Natural killer cell treated with Interleukin-12 subunit alpha and Interleukin-12 subunit beta and Interleukin-15 and Interleukin-18, amount 100 ng/mL, for 72 hours (primary cell): ENCODE results near the gene PLIN3. TPM values are rescaled to one million over a fixed set of nuclear protein-coding genes. Genes with fewer than 3 reads are reported as not detected.
"Not testable (repeated sequence)": the region's sequence is repeated elsewhere in the genome, so short reads cannot be mapped to it uniquely, and the experiment has no call there.

Experiments
- ATAC-seq, 2 donors: fragments of 150-1000 bp; cut with Tn5 transposase in 1 of 2; sonication (Bioruptor Pico), chemical (Tn5 transposase) in 1 of 2; 2 replicates each; pipeline ENCODE4 v1.10.0; 2021
- DNase-seq: peaks from one replicate; pipeline ENCODE4 v3.0.0; 2022; ENCODE audit warnings: low spot score
- H3K27ac Mint-ChIP-seq, 2 donors: 1 replicate in 1 of 2; 2 replicates in 1 of 2; pipeline ENCODE4 v1.8.0; 2022; ENCODE audit warnings: mixed read lengths in 2 of 2, mild to moderate bottlenecking in 1 of 2, moderate library complexity in 1 of 2
- H3K27me3 Mint-ChIP-seq, 2 donors: 1 replicate in 1 of 2; 2 replicates in 1 of 2; pipeline ENCODE4 v1.8.0; 2022; ENCODE audit warnings: mixed read lengths in 2 of 2
- H3K36me3 Mint-ChIP-seq: one replicate; pipeline ENCODE4 v1.8.0; 2022; ENCODE audit warnings: mixed read lengths
- H3K4me1 Mint-ChIP-seq, 2 donors: 1 replicate in 1 of 2; 2 replicates in 1 of 2; pipeline ENCODE4 v1.8.0; 2022; ENCODE audit warnings: low read depth in 2 of 2, mixed read lengths in 2 of 2, mild to moderate bottlenecking in 1 of 2
- H3K4me3 Mint-ChIP-seq: one replicate; pipeline ENCODE4 v1.8.0; 2022; ENCODE audit warnings: mixed read lengths
- H3K9me3 Mint-ChIP-seq: 2 replicates; pipeline ENCODE4 v1.8.0; 2022; ENCODE audit warnings: mixed read lengths
- total RNA-seq, 2 donors: library from RNA; stranded (reverse); gene quantifications; one replicate each; pipeline ENCODE4 v1.2.3, GENCODE V29; 2022

The PLIN3 gene
- total RNA-seq, 2 donors from 2014 or later: 25.1 to 34.0 TPM

- no peak for ATAC-seq
- no peaks in the 10 kb centered on the region for H3K27me3 Mint-ChIP-seq
- no peak overlapping the region for H3K4me3 Mint-ChIP-seq
- no peaks in the 10 kb centered on the region for H3K9me3 Mint-ChIP-seq
- peaks cover 0 to 6% of the 10 kb centered on the region in 2 donors for H3K4me1 Mint-ChIP-seq
- no peaks in the 10 kb centered on the region for H3K36me3 Mint-ChIP-seq
- no peak for DNase-seq
- H3K27ac Mint-ChIP-seq: no peak overlapping the region
Measured at GRCh38 chr19:4847190-4847973, 20.1 kb downstream of the PLIN3 start.

DNA sequence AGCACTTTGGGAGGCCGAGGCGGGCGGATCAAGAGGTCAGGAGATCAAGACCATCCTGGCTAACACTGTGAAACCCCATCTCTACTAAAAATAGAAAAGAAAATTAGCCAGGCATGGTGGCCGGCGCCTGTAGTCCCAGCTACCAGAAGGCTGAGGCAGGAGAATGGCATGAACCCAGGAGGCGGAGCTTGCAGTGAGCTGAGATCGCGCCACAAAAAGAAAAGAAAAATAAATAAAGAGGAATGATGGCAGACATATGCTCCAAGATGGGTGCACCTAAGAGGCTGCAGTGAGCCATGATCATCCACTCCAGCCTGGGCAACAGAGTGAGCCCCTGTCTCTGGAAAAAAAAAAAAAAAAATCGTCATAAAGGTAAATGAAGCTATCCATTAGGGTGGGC, 21.5 kb downstream of the PLIN3 start:
- not testable (repeated sequence) for H3K27me3 Mint-ChIP-seq, H3K9me3 Mint-ChIP-seq, DNase-seq, H3K36me3 Mint-ChIP-seq, ATAC-seq, H3K4me3 Mint-ChIP-seq, H3K4me1 Mint-ChIP-seq
- peak overlapping the region in 1 of 2 donors; percentile 23 for H3K27ac Mint-ChIP-seq

DNA sequence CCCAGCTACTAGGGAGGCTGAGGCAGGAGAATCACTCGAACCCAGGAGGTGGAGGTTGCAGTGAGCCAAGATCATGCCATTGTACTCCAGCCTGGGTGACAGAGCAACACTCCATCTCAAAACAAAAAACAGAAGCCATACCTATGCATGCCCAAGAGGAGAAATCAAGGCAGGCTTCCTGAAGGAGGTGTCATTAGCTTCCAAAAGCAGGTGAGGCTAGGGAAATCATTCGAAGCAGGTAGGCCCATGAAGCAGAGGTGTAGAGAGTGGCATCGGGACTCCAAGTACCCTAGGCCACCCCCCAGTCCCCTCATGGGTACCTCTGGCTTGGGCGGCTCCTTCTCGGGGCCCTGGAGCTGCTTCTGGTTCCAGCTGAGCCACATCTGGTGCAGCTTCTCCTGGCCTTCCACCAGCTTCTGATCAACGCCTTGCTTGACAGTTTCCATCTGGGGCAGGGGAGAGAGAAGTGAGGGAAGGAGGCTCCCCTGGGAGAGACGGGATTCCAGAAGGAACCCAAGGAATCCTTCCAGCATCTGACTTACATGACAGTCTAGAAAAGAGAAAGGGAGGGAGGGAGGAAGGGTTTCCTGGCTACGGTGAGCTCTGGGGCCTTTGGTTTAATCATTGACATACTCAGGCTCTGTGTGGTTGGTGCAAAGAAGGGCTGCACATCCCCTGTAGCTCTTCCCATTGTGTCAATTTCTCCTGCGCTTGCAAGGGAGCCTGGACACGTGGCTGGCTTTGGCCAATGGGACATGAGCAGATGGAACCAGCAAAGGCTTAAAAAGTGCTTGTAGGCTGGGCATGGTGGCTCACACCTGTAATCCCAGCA, 22.9 kb downstream of the PLIN3 start:
- DNase-seq (no peak), ATAC-seq (no peak)
- H3K4me1 Mint-ChIP-seq: peaks cover 14 to 17% of the 10 kb centered on the region in 2 donors
- no peaks in the 10 kb centered on the region for H3K9me3 Mint-ChIP-seq
- no peak overlapping the region for H3K27ac Mint-ChIP-seq
- no peak overlapping the region for H3K4me3 Mint-ChIP-seq
- no peaks in the 10 kb centered on the region for H3K27me3 Mint-ChIP-seq
- H3K36me3 Mint-ChIP-seq: peaks cover 4% of the 10 kb centered on the region

- Mint-ChIP-seq H3K27me3 (no peaks in the 10 kb centered on the region), H3K9me3 (no peaks in the 10 kb centered on the region), H3K27ac (no peak overlapping the region), H3K36me3 (peaks cover 4% of the 10 kb centered on the region), H3K4me1 (peaks cover 17% of the 10 kb centered on the region in 2 donors), H3K4me3 (no peak overlapping the region)
- ATAC-seq (no peak), DNase-seq (no peak)
Measured at GRCh38 chr19:4843647-4843965, 23.9 kb downstream of the PLIN3 start.

GRCh38 chr19:4839192-4839591, 28.3 kb downstream of the PLIN3 start:
- peaks cover 4% of the 10 kb centered on the region for H3K36me3 Mint-ChIP-seq
- ATAC-seq (no peak), DNase-seq (no peak)
- H3K27ac Mint-ChIP-seq: peak overlapping the region in 1 of 2 donors; percentile 31
- no peaks in the 10 kb centered on the region for H3K9me3 Mint-ChIP-seq
- H3K4me3 Mint-ChIP-seq: no peak overlapping the region
- no peaks in the 10 kb centered on the region for H3K27me3 Mint-ChIP-seq
- H3K4me1 Mint-ChIP-seq: peaks cover 22 to 28% of the 10 kb centered on the region in 2 donors

DNA sequence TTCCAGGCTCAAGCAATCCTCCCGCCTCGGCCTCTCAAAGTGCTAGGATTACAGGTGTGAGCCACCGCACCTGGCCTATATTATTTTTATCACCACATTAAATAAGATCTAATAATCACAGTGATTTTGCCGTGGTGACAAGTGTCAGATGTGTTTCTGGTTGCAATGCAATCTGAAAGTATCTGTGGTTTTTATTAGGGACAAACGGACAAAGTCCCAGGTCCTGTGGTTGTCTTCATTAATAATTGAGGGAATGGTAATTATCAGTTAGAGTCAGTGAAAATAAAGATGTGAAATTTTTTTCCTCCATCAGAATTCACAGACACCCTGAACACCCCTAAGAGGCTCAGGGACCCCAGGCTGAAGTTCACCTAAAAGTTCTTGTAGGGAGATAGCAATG, 34.7 kb downstream of the PLIN3 start:
- H3K4me3 Mint-ChIP-seq: peak overlapping the region; percentile 55
- DNase-seq (no peak), ATAC-seq (no peak)
- H3K4me1 Mint-ChIP-seq: peaks cover 25 to 34% of the 10 kb centered on the region in 2 donors
- no peaks in the 10 kb centered on the region for H3K27me3 Mint-ChIP-seq
- peaks cover 8% of the 10 kb centered on the region for H3K36me3 Mint-ChIP-seq
- H3K27ac Mint-ChIP-seq: peak overlapping the region; percentile 57 to 60
- H3K9me3 Mint-ChIP-seq: no peaks in the 10 kb centered on the region

DNA sequence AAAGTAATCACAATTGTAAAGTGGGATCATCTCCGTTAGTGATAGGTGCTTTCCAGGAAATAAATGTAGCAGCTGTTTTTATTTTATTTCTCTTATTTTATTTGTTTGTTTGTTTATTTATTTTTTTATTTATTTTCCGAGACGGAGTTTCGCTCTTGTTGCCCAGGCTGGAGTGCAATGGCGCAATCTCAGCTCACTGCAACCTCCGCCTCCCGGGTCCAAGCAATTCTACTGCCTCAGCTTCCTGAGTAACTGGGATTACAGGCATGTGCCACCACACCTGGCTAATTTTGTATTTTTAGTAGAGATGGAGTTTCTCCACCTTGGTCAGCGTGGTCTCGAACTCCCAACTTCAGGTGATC, 35.5 kb downstream of the PLIN3 start:
- not testable (repeated sequence) for H3K27me3 Mint-ChIP-seq, H3K36me3 Mint-ChIP-seq, H3K9me3 Mint-ChIP-seq, ATAC-seq, DNase-seq
- Mint-ChIP-seq H3K27ac (peak overlapping the region; percentile 93), H3K4me1 (peaks cover 20 to 30% of the 10 kb centered on the region in 2 donors), H3K4me3 (peak overlapping the region; percentile 94)

- Mint-ChIP-seq H3K36me3 (peaks cover 8% of the 10 kb centered on the region), H3K9me3 (no peaks in the 10 kb centered on the region), H3K4me3 (peak within 1 kb of the TSS; percentile 94), H3K27me3 (no peaks in the 10 kb centered on the region), H3K27ac (peak within 1 kb of the TSS; percentile 93), H3K4me1 (peaks cover 20 to 28% of the 10 kb centered on the region in 2 donors)
- ATAC-seq (peak; percentile 96 to 97), DNase-seq (peak; percentile 93)
Measured at GRCh38 chr19:4831304-4831978, 36.0 kb downstream of the PLIN3 start, which contains the start of gene TICAM1. Gene TICAM1 (minus strand): TSS chr19:4831712. CDS start chr19:4818377, 13,335 bp downstream.

- peak overlapping the region; percentile 94 for H3K4me3 Mint-ChIP-seq
- no peaks in the 10 kb centered on the region for H3K27me3 Mint-ChIP-seq
- H3K4me1 Mint-ChIP-seq: peaks cover 20 to 27% of the 10 kb centered on the region in 2 donors
- peak overlapping the region; percentile 93 for H3K27ac Mint-ChIP-seq
- H3K36me3 Mint-ChIP-seq: peaks cover 8% of the 10 kb centered on the region
- no peak for ATAC-seq
- DNase-seq: no peak
- no peaks in the 10 kb centered on the region for H3K9me3 Mint-ChIP-seq
Measured at GRCh38 chr19:4830768-4831265, 36.6 kb downstream of the PLIN3 start.

DNA sequence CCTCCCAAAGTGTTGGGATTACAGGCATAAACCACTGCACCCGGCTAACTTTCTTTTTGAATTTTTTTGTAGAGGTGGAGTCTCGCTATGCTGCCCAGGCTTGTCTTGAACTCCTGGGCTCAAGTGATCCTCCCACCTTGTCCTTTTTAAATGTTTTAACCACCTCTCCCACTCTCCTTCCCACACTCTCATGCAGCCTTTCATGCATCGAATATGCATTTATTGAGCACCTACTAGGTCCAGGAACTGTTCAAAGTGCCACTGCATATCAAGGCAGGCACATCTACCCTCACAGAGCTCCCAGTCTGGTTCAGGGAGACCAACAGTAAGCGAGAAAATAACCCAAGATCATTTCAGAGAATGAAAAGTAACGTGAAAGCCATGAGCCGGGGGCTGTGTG, 37.1 kb downstream of the PLIN3 start:
- peaks cover 20 to 27% of the 10 kb centered on the region in 2 donors for H3K4me1 Mint-ChIP-seq
- no peak for ATAC-seq

GRCh38 chr19:4829001-4829712, 38.3 kb downstream of the PLIN3 start:
- H3K4me3 Mint-ChIP-seq: peak overlapping the region; percentile 94
- no peaks in the 10 kb centered on the region for H3K9me3 Mint-ChIP-seq
- H3K36me3 Mint-ChIP-seq: peaks cover 8% of the 10 kb centered on the region
- DNase-seq: no peak
- ATAC-seq: no peak
- H3K27me3 Mint-ChIP-seq: no peaks in the 10 kb centered on the region
- H3K4me1 Mint-ChIP-seq: peaks cover 20 to 27% of the 10 kb centered on the region in 2 donors
- H3K27ac Mint-ChIP-seq: peak overlapping the region; percentile 93

More for the DNA sequence above, 37.1 kb downstream of the PLIN3 start:
- no peak for DNase-seq
- Mint-ChIP-seq H3K36me3 (peaks cover 8% of the 10 kb centered on the region), H3K27ac (peak overlapping the region; percentile 93), H3K9me3 (no peaks in the 10 kb centered on the region), H3K4me3 (peak overlapping the region; percentile 94), H3K27me3 (no peaks in the 10 kb centered on the region)

DNA sequence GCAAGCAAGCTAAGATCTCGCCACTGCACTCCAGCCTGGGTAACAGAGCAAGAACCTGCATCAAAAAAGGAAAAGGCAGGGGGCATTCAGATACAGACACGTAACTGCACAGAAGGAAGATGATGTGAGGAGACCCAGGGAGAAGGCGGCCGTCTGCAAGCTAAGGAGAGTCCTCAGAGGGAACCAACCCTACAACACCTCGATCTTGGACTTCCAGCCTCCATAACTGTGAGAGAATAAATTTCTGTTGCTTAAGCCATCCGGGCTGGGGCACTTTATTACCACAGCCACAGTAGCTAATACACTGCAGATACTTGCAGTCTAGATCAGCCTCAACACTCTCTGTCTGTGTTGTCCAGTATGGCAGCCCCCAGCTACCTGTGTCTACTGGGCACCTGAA, 43.9 kb downstream of the PLIN3 start:
- Mint-ChIP-seq H3K27ac (no peak overlapping the region), H3K9me3 (no peaks in the 10 kb centered on the region), H3K27me3 (no peaks in the 10 kb centered on the region), H3K4me3 (no peak overlapping the region), H3K4me1 (peaks cover 0 to 7% of the 10 kb centered on the region in 2 donors), H3K36me3 (no peaks in the 10 kb centered on the region)
- ATAC-seq (no peak), DNase-seq (no peak)

DNA sequence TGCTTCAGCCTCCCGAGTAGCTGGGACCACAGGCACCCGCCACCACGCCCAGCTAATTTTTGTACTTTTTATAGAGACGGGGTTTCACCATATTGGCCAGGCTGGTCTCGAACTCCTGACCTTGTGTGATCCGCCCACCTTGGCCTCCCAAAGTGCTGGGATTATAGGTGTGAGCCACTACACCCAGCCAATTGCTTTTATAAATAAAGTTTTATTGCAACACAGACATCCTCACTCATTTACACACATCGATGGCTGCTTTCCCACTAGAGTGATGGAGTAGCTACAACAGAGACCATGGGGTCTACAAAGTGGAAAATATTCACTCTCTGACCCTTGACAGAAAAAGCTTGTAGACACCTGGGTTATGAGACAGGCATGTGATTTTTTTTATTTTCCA, 45.1 kb downstream of the PLIN3 start:
- H3K4me3 Mint-ChIP-seq, H3K36me3 Mint-ChIP-seq, H3K4me1 Mint-ChIP-seq, H3K9me3 Mint-ChIP-seq, H3K27me3 Mint-ChIP-seq, DNase-seq, H3K27ac Mint-ChIP-seq, ATAC-seq: not testable (repeated sequence)
